H1 (cell line): ENCODE results near the gene SYNJ2. TPM values are rescaled to one million over a fixed set of nuclear protein-coding genes. Genes with fewer than 3 reads are reported as not detected.

ENCODE experiments used
- CTCF ChIA-PET: fragments of 300-600 bp; sonication (Branson Sonifier 250); formaldehyde crosslinking; loops from one replicate; lab custom pipeline; 2021; ENCODE audit not compliant: partially characterized antibody; lab: Charles Lee
- POLR2A ChIA-PET: fragments of 300-600 bp; sonication (Branson Sonifier 250); formaldehyde crosslinking; loops from one replicate; lab custom pipeline; 2021; ENCODE audit warnings: inconsistent platforms; ENCODE audit not compliant: partially characterized antibody; lab: Charles Lee
- DNase-seq, 2 experiments: peaks; one replicate each; pipeline versions ENCODE4 v3.0.0 to v3.0.0-alpha.2; 2010 to 2022; ENCODE audit warnings: low spot score in 2 of 2, low read depth in 1 of 2, mixed read lengths in 1 of 2
- FAIRE-seq: peaks from 2 replicates; lab custom pipeline; 2011; peaks lifted over from hg19 to GRCh38; lab: Jason Lieb, UNC
- H2AFZ ChIP-seq: 2 replicates; pipeline ENCODE4 v1.8.1; 2012; ENCODE audit warnings: low read length, inconsistent platforms
- H2AK5ac ChIP-seq: 2 replicates; pipeline ENCODE4 v1.6.1; 2013; ENCODE audit warnings: low read depth, low read length
- H2BK120ac ChIP-seq: replicated peaks from 2 replicates; pipeline ENCODE3; 2013; ENCODE audit warnings: low read depth, low read length, inconsistent platforms
- H2BK12ac ChIP-seq: 2 replicates; pipeline ENCODE4 v1.6.1; 2013; ENCODE audit warnings: low read depth, low read length
- H2BK15ac ChIP-seq: 2 replicates; pipeline ENCODE4 v1.6.1; 2013; ENCODE audit warnings: low read length
- H2BK20ac ChIP-seq: 2 replicates; pipeline ENCODE4 v1.6.1; 2013; ENCODE audit warnings: low read length
- H2BK5ac ChIP-seq: 2 replicates; pipeline ENCODE4 v1.6.1; 2013; ENCODE audit warnings: low read depth, low read length
- H3K14ac ChIP-seq: 2 replicates; pipeline ENCODE4 v1.6.1; 2013; ENCODE audit warnings: inconsistent platforms; ENCODE audit not compliant: insufficient read length
- H3K18ac ChIP-seq: 2 replicates; pipeline ENCODE4 v1.6.1; 2013; ENCODE audit warnings: low read length; ENCODE audit errors: extremely low read depth
- H3K23ac ChIP-seq: 2 replicates; pipeline ENCODE4 v1.6.1; 2013; ENCODE audit warnings: inconsistent platforms; ENCODE audit not compliant: insufficient read length
- H3K23me2 ChIP-seq: 2 replicates; pipeline ENCODE4 v1.6.1; 2013; ENCODE audit warnings: low read depth, low read length
- H3K27ac ChIP-seq: 2 replicates; pipeline ENCODE4 v1.6.1; 2011; ENCODE audit warnings: low read depth, low read length, inconsistent platforms
- H3K27me3 ChIP-seq, 4 experiments: replicated peaks in 1 of 4; 1 replicate in 1 of 4; 2 replicates in 3 of 4; pipeline versions ENCODE4 v1.6.1 to v1.8.1; 2011 to 2013; ENCODE audit warnings: low read length in 3 of 4, mild to moderate bottlenecking in 3 of 4, inconsistent platforms in 2 of 4, mixed read lengths in 2 of 4, moderate library complexity in 1 of 4; ENCODE audit not compliant: control insufficient read depth in 3 of 4, insufficient read depth in 3 of 4; ENCODE audit errors: extremely low read depth in 1 of 4
- H3K36me3 ChIP-seq, 4 experiments: 2 replicates each; pipeline versions ENCODE4 v1.6.1 to v1.8.1; 2011 to 2013; ENCODE audit warnings: mild to moderate bottlenecking in 4 of 4, low read length in 3 of 4, moderate library complexity in 2 of 4, control low read depth in 1 of 4, inconsistent platforms in 1 of 4; ENCODE audit not compliant: insufficient read depth in 4 of 4, control insufficient read depth in 2 of 4
- H3K4ac ChIP-seq: replicated peaks from 2 replicates; pipeline ENCODE3; 2013; ENCODE audit warnings: low read length, low read depth, mixed read lengths, inconsistent platforms; ENCODE audit not compliant: insufficient read length
- H3K4me1 ChIP-seq, 4 experiments: replicated peaks in 1 of 4; 1 replicate in 1 of 4; 2 replicates in 3 of 4; pipeline versions ENCODE4 v1.6.1 to v1.8.1; 2011 to 2013; ENCODE audit warnings: low read length in 3 of 4, inconsistent platforms in 2 of 4, mixed read lengths in 1 of 4; ENCODE audit not compliant: insufficient read depth in 4 of 4, control insufficient read depth in 3 of 4
- H3K4me2 ChIP-seq, 2 experiments: 2 replicates each; pipeline versions ENCODE4 v1.6.1 to v1.8.1; 2011 to 2013; ENCODE audit warnings: low read depth in 2 of 2, low read length in 2 of 2, control low read depth in 1 of 2, inconsistent platforms in 1 of 2, mild to moderate bottlenecking in 1 of 2; ENCODE audit not compliant: insufficient read depth in 1 of 2
- H3K4me3 ChIP-seq, 4 experiments: fragments of 200-600, 300-600 bp in 1 of 4; sonication (generic), shearing (Covaris generic), sonication (Bioruptor Twin) in 1 of 4; 2 replicates each; pipeline versions ENCODE4 v1.5.1 to v1.8.1; 2011 to 2016; ENCODE audit warnings: low read length in 4 of 4, low read depth in 3 of 4, control low read depth in 2 of 4, inconsistent platforms in 2 of 4, mild to moderate bottlenecking in 2 of 4, mixed read lengths in 1 of 4, moderate library complexity in 1 of 4; ENCODE audit not compliant: insufficient read depth in 2 of 4; ENCODE audit errors: extremely low read depth in 1 of 4
- H3K56ac ChIP-seq: replicated peaks from 2 replicates; pipeline ENCODE3; 2013; ENCODE audit warnings: low read depth, mild to moderate bottlenecking, mixed read lengths, low read length, inconsistent platforms; ENCODE audit not compliant: insufficient read length
- H3K79me1 ChIP-seq: 2 replicates; pipeline ENCODE4 v1.6.1; 2013; ENCODE audit warnings: low read depth, low read length, control low read depth
- H3K79me2 ChIP-seq, 2 experiments: 2 replicates each; pipeline versions ENCODE4 v1.6.1 to v1.8.1; 2012 to 2013; ENCODE audit warnings: low read length in 2 of 2, mild to moderate bottlenecking in 2 of 2, inconsistent platforms in 1 of 2; ENCODE audit not compliant: insufficient read depth in 2 of 2, control insufficient read depth in 1 of 2
- H3K9ac ChIP-seq, 4 experiments: replicated peaks in 1 of 4; 1 replicate in 1 of 4; 2 replicates in 3 of 4; pipeline versions ENCODE4 v1.6.1 to v1.8.1; 2011 to 2013; ENCODE audit warnings: low read depth in 3 of 4, low read length in 3 of 4, control low read depth in 2 of 4, mild to moderate bottlenecking in 2 of 4, moderate library complexity in 2 of 4, inconsistent platforms in 1 of 4; ENCODE audit errors: extremely low read depth in 1 of 4
- H3K9me3 ChIP-seq, 2 experiments: 2 replicates each; pipeline versions ENCODE4 v1.6.1 to v1.8.1; 2012 to 2013; ENCODE audit warnings: mild to moderate bottlenecking in 2 of 2, moderate library complexity in 2 of 2, control low read depth in 1 of 2, inconsistent platforms in 1 of 2, low read depth in 1 of 2, low read length in 1 of 2, mixed read lengths in 1 of 2; ENCODE audit not compliant: insufficient read depth in 2 of 2
- H4K20me1 ChIP-seq, 2 experiments: replicated peaks in 1 of 2; 2 replicates each; pipeline versions ENCODE3 to v1.8.1; 2011 to 2013; ENCODE audit warnings: inconsistent platforms in 2 of 2, low read length in 2 of 2, mild to moderate bottlenecking in 1 of 2; ENCODE audit not compliant: insufficient read depth in 2 of 2, control insufficient read depth in 1 of 2
- H4K5ac ChIP-seq: 2 replicates; pipeline ENCODE4 v1.6.1; 2013; ENCODE audit warnings: low read length, low read depth, mixed read lengths, inconsistent platforms; ENCODE audit not compliant: insufficient read length
- H4K8ac ChIP-seq: 2 replicates; pipeline ENCODE4 v1.8.0; 2013; ENCODE audit warnings: mild to moderate bottlenecking, moderate library complexity, low read length, inconsistent platforms; ENCODE audit not compliant: insufficient read depth; ENCODE audit errors: extremely low read depth
- H4K91ac ChIP-seq: replicated peaks from 2 replicates; pipeline ENCODE3; 2013; ENCODE audit warnings: low read length, mixed read lengths, inconsistent platforms; ENCODE audit not compliant: insufficient read length
- BCL11A ChIP-seq, 2 experiments: IDR thresholded peaks; one replicate each; pipeline ENCODE4 v1.6.1; 2011; ENCODE audit warnings: low read depth in 2 of 2, low read length in 2 of 2, mild to moderate bottlenecking in 2 of 2
- CHD2 ChIP-seq: IDR thresholded peaks from 2 replicates; pipeline ENCODE4 v1.6.1; 2012; ENCODE audit warnings: low read length, improper control_type of control experiment
- CREB1 ChIP-seq: IDR thresholded peaks from 2 replicates; pipeline ENCODE4 v1.6.1; 2012; ENCODE audit warnings: inconsistent platforms
- EGR1 ChIP-seq: IDR thresholded peaks from 2 replicates; pipeline ENCODE4 v1.6.1; 2011; ENCODE audit warnings: low read depth, low read length, borderline replicate concordance
- FOSL1 ChIP-seq: IDR thresholded peaks from 2 replicates; pipeline ENCODE4 v1.6.1; 2011; ENCODE audit warnings: mild to moderate bottlenecking, low read depth, low read length, moderate library complexity; ENCODE audit not compliant: insufficient read depth
- GABPA ChIP-seq: IDR thresholded peaks from 2 replicates; pipeline ENCODE4 v1.6.1; 2011; ENCODE audit warnings: mild to moderate bottlenecking, low read length, moderate library complexity, borderline replicate concordance; ENCODE audit not compliant: insufficient read depth
- MAFK ChIP-seq: IDR thresholded peaks from 2 replicates; pipeline ENCODE4 v1.6.1; 2012; ENCODE audit warnings: low read depth, mild to moderate bottlenecking, improper control_type of control experiment, low read length
- NRF1 ChIP-seq: IDR thresholded peaks from 2 replicates; pipeline ENCODE4 v1.6.1; 2011; ENCODE audit warnings: mild to moderate bottlenecking, low read depth, low read length, improper control_type of control experiment
- POU5F1 ChIP-seq: IDR thresholded peaks from 2 replicates; pipeline ENCODE4 v1.6.1; 2011; ENCODE audit warnings: low read depth, mild to moderate bottlenecking, low read length, moderate library complexity
- RNF2 ChIP-seq: fragments of 200-900, 300-1000 bp; sonication (generic); IDR thresholded peaks from 2 replicates; pipeline ENCODE4 v1.7.1; 2016; ENCODE audit warnings: borderline replicate concordance, low read depth, mild to moderate bottlenecking, antibody characterized with exemption, low read length; ENCODE audit not compliant: poor library complexity, severe bottlenecking; ENCODE audit errors: missing control alignments
- SIX5 ChIP-seq: IDR thresholded peaks from 2 replicates; pipeline ENCODE4 v1.6.1; 2011; ENCODE audit warnings: mild to moderate bottlenecking, low read depth, low read length
- YY1 ChIP-seq: IDR thresholded peaks from 2 replicates; pipeline ENCODE4 v1.6.1; 2011; ENCODE audit warnings: low read depth, mild to moderate bottlenecking, low read length
- WGBS, 2 experiments: shearing (Covaris generic) in 1 of 2; methylation state at CpG; one replicate each; pipeline versions ENCODE4 v1.1.6 to v1.1.7; 2013 to 2015; ENCODE audit warnings: low lambda C conversion rate in 2 of 2, mixed read lengths in 2 of 2, inconsistent platforms in 1 of 2, low coverage in 1 of 2, missing lambda C conversion rate in 1 of 2; ENCODE audit not compliant: insufficient replicate concordance in 2 of 2, insufficient coverage in 1 of 2, insufficient read length in 1 of 2; ENCODE audit errors: extremely low coverage in 1 of 2, missing lambda C conversion rate in 1 of 2; 5-methylcytosine and 5-hydroxymethylcytosine counted together
- polyA plus RNA-seq, 7 experiments: library from polyadenylated mRNA; depleted of rRNA in 3 of 7; stranded (reverse) in 5 of 7; unstranded in 2 of 7; fragments of >200 nt in 5 of 7; fragments of 200-250 nt in 2 of 7; gene quantifications; 1 replicate in 5 of 7; 2 replicates in 1 of 7; 4 replicates in 1 of 7; pipeline versions ENCODE4 v1.2.1 to v1.2.3, GENCODE V29; 2011 to 2013; ENCODE audit warnings: missing spikeins in 2 of 7, mixed read lengths in 2 of 7
- total RNA-seq: library from RNA; stranded (reverse); fragmentation: NEBNext Ultra II Directional; extraction: Animal tissue kit (Norgen Biotek cat#: 25700); gene quantifications from 2 replicates; pipeline ENCODE4 v1.2.1, GENCODE V29; 2021
- TF ChIP-seq, protein P1 (sequence below): IDR thresholded peaks from 2 replicates; pipeline ENCODE4 v1.6.1; 2012; ENCODE audit warnings: inconsistent platforms

The SYNJ2 gene
- total and polyA plus RNA-seq, 2 of the 8 experiments (the other 6 are each of a cell fraction or from before 2014, with no cell fraction given) = 3.7 to 13.9 TPM

DNA sequence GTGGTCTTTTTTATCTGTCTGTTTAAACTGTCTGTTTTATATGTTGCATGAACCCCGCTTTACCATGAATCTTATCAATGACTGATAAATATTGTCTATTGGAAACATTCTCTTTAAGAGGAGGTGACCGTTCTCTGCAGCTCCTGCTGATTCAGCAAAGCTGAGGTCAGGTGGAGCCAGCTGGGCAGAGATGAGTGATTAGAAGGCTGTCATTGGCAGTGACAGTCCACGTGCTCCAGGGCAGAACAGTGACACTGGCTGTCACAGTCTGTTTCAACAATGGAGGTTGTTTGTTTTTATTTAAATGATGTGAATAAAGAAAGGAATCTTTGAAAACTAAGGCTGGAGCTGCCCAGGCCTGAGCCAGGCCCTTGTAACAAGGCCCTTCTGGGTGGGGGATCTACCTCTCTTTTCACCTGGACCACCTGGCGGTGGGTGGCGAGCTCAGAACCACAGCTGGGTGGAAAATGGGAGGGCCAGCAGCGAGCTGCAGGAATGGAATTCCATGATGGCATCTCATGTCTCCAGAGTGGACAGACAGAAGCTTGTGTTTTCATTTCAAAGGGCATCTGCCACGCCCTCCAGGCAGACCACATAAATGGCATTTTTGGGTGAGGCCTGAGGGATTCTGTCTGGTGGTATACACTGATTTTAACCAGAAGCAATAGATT, 12.6 kb downstream of the SYNJ2 start:
- H2BK120ac ChIP-seq = no peak overlapping the region
- no peak overlapping the region for H3K18ac ChIP-seq
- TF ChIP-seq RNF2 (no peak), CHD2 (no peak), EGR1 (no peak), GABPA (no peak), MAFK (no peak), FOSL1 (no peak), SIX5 (no peak), CREB1 (no peak), NRF1 (no peak), POU5F1 (no peak), BCL11A (IDR thresholded peaks at IDR 0.05; ENCODE audit: low read depth in 2 of 2, low read length in 2 of 2) (no peak), YY1 (no peak)
- TF ChIP-seq, protein P1, sequence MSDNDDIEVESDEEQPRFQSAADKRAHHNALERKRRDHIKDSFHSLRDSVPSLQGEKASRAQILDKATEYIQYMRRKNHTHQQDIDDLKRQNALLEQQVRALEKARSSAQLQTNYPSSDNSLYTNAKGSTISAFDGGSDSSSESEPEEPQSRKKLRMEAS = no peak
- H3K27ac ChIP-seq = no peak overlapping the region
- H4K5ac ChIP-seq = no peak overlapping the region
- WGBS, 2 experiments = 88% methylated on average over 7 of the region's 7 CpGs; no CpG with 5 or more reads in 1 of the 2 experiments
- no peaks in the 10 kb centered on the region for H3K23me2 ChIP-seq
- ChIA-PET POLR2A (interaction anchor here (0.8 to 2.1 kb wide), 5 partner anchors 8 to 172 kb away, joined by 3 to 12 read pairs (median 4); partner anchors contain the start of gene SYNJ2), CTCF (interaction anchor here (0.9 to 3.1 kb wide), 9 partner anchors 10 to 78 kb away, joined by 3 to 11 read pairs (median 4); no protein-coding TSS in a partner anchor)
- FAIRE-seq (no peak), DNase-seq (no peak)
- no peak overlapping the region for H2AK5ac ChIP-seq
- no peak overlapping the region for H2BK15ac ChIP-seq
- H2BK12ac ChIP-seq = no peak overlapping the region
- H3K9ac ChIP-seq = no peak overlapping the region
- H4K91ac ChIP-seq = no peak overlapping the region
- no peak overlapping the region for H3K56ac ChIP-seq
- H2BK20ac ChIP-seq = no peak overlapping the region
- H2AFZ ChIP-seq = no peak overlapping the region
- no peak overlapping the region for H3K4ac ChIP-seq
- H3K4me3 ChIP-seq = no peak overlapping the region
- no peaks in the 10 kb centered on the region; the same call in 1 of the 2 replicates for H3K79me1 ChIP-seq
- H3K79me2 ChIP-seq = peaks cover 0 to 20% of the 10 kb centered on the region in 2 experiments; a peak in 2 of 4 replicates
- H3K4me1 ChIP-seq = peaks cover 9 to 20% (median 13%) of the 10 kb centered on the region in 4 experiments
- no peak overlapping the region for H3K4me2 ChIP-seq
- H3K23ac ChIP-seq = no peak overlapping the region
- H3K27me3 ChIP-seq = no peaks in the 10 kb centered on the region
- H2BK5ac ChIP-seq = 0 out of 2 replicates have a peak overlapping the region, but pooled peaks have one; percentile 16
- H4K8ac ChIP-seq = no peak overlapping the region
- no peaks in the 10 kb centered on the region for H3K36me3 ChIP-seq
- no peak overlapping the region for H3K14ac ChIP-seq
- H3K9me3 ChIP-seq = no peaks in the 10 kb centered on the region
- no peaks in the 10 kb centered on the region for H4K20me1 ChIP-seq
